ENCODE measurements around the gene MADD. TPM values are rescaled to one million over a fixed set of nuclear protein-coding genes. Genes with fewer than 3 reads are reported as not detected.

Gene MADD
- total RNA-seq, 4 donors from 2014 or later: 47.8 to 83.2 (median 72.9) TPM

DNA sequence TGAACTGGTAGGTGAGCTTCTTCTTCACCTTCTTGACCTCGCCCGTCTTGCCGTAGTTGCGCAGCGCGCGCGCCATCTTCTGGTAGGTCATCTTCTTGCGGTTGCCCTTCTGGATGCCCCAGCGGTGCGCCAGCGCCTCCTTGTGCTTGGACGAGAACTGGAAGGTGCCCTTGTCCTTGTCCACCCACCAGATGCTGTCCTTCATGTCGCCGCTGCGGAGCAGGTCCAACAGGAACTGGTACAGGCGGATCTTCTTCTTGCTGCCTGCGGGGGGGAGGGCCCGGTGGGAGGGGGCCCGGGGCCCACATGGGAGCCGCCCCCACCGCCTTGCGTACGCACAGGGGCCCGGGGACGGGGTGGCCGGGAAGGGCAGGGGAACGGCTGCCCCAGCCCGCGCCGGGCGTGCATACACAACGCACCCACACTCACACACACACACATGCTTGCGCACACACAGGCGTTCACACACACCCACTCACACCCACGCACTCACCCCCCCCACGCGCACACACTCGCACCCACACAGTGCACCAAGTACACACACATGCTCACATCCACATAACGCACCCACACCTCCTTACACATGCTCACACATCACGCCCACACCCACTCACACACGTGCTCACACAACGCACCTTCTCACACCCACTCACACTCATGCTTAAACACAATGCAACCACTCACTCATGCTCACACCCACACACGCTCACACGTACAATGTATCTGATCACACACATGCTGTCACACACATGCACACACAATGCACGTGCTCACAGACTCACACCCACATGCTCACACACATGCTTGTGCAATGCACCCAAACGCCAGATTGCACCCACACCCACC, 85.6 kb downstream of the MADD start:
- H3K4me3 ChIP-seq: peak overlapping the region in 3 of 4 donors; percentile 30 to 64 (median 58)
- H3K9me3 ChIP-seq: no peaks in the 10 kb centered on the region
- DNase-seq: peak; percentile 46 to 99 (median 95)
- no peaks in the 10 kb centered on the region for H3K27me3 ChIP-seq
- no peaks in the 10 kb centered on the region for H3K36me3 ChIP-seq
- H3K27ac ChIP-seq: peak overlapping the region in 3 of 4 donors; percentile 40 to 58 (median 52)
- peaks cover 0 to 3% (median 0%) of the 10 kb centered on the region in 4 donors for H3K4me1 ChIP-seq
- TF ChIP-seq, protein P1, sequence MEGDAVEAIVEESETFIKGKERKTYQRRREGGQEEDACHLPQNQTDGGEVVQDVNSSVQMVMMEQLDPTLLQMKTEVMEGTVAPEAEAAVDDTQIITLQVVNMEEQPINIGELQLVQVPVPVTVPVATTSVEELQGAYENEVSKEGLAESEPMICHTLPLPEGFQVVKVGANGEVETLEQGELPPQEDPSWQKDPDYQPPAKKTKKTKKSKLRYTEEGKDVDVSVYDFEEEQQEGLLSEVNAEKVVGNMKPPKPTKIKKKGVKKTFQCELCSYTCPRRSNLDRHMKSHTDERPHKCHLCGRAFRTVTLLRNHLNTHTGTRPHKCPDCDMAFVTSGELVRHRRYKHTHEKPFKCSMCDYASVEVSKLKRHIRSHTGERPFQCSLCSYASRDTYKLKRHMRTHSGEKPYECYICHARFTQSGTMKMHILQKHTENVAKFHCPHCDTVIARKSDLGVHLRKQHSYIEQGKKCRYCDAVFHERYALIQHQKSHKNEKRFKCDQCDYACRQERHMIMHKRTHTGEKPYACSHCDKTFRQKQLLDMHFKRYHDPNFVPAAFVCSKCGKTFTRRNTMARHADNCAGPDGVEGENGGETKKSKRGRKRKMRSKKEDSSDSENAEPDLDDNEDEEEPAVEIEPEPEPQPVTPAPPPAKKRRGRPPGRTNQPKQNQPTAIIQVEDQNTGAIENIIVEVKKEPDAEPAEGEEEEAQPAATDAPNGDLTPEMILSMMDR (IDR thresholded peaks at IDR 0.05): peak in 5 of 6 experiments; percentile 40 to 99 (median 99)
- no peak for TF ChIP-seq POLR2A (IDR thresholded peaks at IDR 0.05)

DNA sequence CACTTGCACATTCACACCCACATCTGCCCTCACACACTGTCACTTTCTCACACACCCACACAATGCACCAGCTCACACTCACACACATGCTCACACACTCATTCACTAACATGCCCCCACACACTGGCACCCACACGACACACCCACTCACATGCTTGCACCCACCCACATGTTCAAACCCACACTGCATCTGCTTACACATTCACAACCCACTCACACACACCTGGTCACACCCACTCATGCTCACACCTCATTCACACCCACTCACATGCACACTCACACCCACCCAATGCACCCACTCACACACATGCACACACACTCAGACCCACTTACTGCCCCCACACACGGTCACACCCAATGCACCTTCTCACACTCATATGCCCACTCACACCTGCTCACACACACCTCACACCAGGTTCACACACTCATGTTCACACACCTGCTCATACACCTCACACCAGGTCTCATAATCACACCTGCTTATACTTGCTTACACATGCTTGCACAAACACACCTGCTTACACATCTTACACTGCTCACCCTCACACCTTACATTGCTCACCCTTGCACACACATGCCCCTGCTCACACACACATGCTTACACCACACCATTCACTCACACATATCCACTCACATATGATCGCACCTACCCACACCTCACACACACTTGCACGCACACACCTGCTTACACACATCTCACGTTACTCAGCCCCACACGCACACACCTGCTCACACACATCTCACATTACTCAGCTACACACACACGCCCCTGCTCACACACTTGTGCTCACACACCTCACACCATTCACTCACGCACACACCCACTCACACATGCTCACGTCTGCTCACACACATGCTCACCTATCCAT, 86.4 kb downstream of the MADD start:
- TF ChIP-seq, protein P1 (IDR thresholded peaks at IDR 0.05): no peak

DNA sequence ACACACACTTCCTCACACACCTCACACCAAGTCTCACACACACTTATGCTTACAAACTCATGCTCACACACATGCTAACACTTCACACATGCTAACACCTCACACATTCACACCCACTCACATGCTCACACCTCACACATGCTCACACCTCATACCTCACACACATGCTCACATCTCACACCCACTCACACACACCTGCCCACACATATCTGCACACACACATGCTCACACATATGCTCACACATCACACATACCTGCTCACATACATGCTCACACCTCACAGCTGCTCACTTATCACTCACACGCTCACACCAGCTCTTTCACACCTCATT, 87.0 kb downstream of the MADD start:
- no peak overlapping the region for H3K27ac ChIP-seq
- no peaks in the 10 kb centered on the region for H3K9me3 ChIP-seq
- H3K4me3 ChIP-seq: no peak overlapping the region
- no peak for DNase-seq
- H3K27me3 ChIP-seq: no peaks in the 10 kb centered on the region
- H3K4me1 ChIP-seq: peaks cover 0 to 3% (median 0%) of the 10 kb centered on the region in 4 donors
- no peaks in the 10 kb centered on the region for H3K36me3 ChIP-seq
- TF ChIP-seq, protein P1 (IDR thresholded peaks at IDR 0.05): no peak
- TF ChIP-seq POLR2A (IDR thresholded peaks at IDR 0.05): no peak

More for the DNA sequence above, 86.4 kb downstream of the MADD start:
- Histone ChIP-seq H3K4me3 (no peak overlapping the region), H3K4me1 (peaks cover 0 to 3% (median 0%) of the 10 kb centered on the region in 4 donors), H3K27ac (no peak overlapping the region), H3K9me3 (no peaks in the 10 kb centered on the region), H3K36me3 (no peaks in the 10 kb centered on the region), H3K27me3 (no peaks in the 10 kb centered on the region)
- no peak for DNase-seq

DNA sequence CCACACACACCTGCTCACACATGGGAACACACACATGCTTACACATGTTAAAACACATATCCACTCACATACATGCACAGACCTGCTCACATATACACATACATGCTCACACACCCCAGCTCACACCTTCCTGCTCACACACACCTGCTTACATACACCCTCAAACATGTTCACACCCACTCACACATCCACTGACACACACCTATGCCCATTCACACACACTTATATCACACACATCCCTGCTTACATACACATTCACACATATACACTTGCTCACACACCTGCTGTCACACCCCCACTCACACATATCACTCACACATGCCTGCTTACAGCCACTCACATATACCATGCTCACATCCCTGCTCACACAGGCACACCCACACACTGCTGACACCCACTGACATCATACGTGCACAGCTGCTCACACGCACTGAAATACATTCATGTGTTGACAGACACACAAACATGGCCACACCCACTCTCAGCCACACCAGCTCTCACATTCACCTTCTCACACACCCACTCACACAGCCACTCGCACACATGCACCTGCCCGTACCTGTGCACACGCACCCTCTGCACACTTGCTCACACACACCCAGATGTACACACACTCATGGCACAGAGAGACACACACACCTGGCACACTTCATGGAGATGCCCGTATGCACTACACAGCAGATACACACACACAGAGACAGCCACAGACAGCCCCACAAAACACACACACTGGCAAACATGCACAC, 88.2 kb downstream of the MADD start:
- H3K27me3 ChIP-seq: no peaks in the 10 kb centered on the region

DNA sequence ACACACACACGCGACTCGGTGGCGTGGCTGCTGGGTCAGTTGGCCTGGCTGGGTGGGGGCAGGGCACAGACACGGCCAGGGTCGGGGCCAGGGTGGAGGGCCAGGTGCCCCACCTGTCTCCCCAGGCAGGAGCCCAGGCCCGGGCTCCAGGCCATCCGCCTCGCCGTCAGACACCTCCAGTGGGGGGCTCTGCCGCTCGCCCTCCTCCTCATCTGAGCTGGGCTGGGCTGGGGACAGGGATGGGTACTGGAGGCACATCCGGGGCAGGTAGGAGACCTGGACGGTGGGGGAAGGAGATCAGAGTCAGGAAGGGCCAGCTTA, 88.8 kb downstream of the MADD start:
- Histone ChIP-seq H3K9me3 (no peaks in the 10 kb centered on the region), H3K4me3 (no peak overlapping the region), H3K4me1 (peaks cover 0 to 3% (median 0%) of the 10 kb centered on the region in 4 donors), H3K27me3 (no peaks in the 10 kb centered on the region), H3K36me3 (no peaks in the 10 kb centered on the region), H3K27ac (no peak overlapping the region)
- DNase-seq: no peak
- TF ChIP-seq, protein P1 (IDR thresholded peaks at IDR 0.05): no peak
- no peak for TF ChIP-seq POLR2A (IDR thresholded peaks at IDR 0.05)

More for the DNA sequence above, 88.2 kb downstream of the MADD start:
- Histone ChIP-seq H3K4me1 (peaks cover 0 to 3% (median 0%) of the 10 kb centered on the region in 4 donors), H3K27ac (no peak overlapping the region), H3K36me3 (no peaks in the 10 kb centered on the region), H3K9me3 (no peaks in the 10 kb centered on the region), H3K4me3 (no peak overlapping the region)
- no peak for TF ChIP-seq POLR2A (IDR thresholded peaks at IDR 0.05)
- TF ChIP-seq, protein P1 (IDR thresholded peaks at IDR 0.05): no peak
- DNase-seq: no peak
